ENCODE data around the gene MMP7.

MMP7 gene

GRCh38 chr11:102489186-102490145 is 41.1 kb downstream of the MMP7 start:
- ChIA-PET CTCF (interaction anchor here (0.5 to 1.5 kb wide), 3 partner anchors 23 to 122 kb away, joined by 3 to 5 read pairs (median 3); no protein-coding TSS in a partner anchor), POLR2A (no interaction called here)
- no peak overlapping the region for H3K27ac ChIP-seq (ENCODE audit: insufficient read depth in 1 of 2, low read depth in 1 of 2, low read length in 2 of 2, poor library complexity in 1 of 2, severe bottlenecking in 2 of 2)
- WGBS (ENCODE audit: insufficient coverage), result no CpG with 5 or more reads among the region's 5 CpGs
- H3K9me3 ChIP-seq (ENCODE audit: control extremely low read depth in 1 of 5, control insufficient read depth in 4 of 5, insufficient read depth in 2 of 5, low read depth in 1 of 5, low read length in 4 of 5), result no peaks in the 10 kb centered on the region
- DNase-seq, result no peak
- no peaks in the 10 kb centered on the region for H3K36me3 ChIP-seq (ENCODE audit: control insufficient read depth in 4 of 4, insufficient read depth in 4 of 4, low read length in 3 of 4)
- H3K27me3 ChIP-seq (replicated peaks in 2 of 5; ENCODE audit: control insufficient read depth in 4 of 5, insufficient read depth in 5 of 5, low read length in 4 of 5), result no peaks in the 10 kb centered on the region
- H3K4me1 ChIP-seq (ENCODE audit: control extremely low read depth in 1 of 4, control insufficient read depth in 4 of 4, insufficient read depth in 4 of 4, low read length in 3 of 4), result peaks cover 0 to 7% (median 2%) of the 10 kb centered on the region in 4 experiments
- H3K4me3 ChIP-seq (ENCODE audit: control insufficient read depth in 1 of 7, extremely low read depth in 1 of 7, insufficient read depth in 4 of 7, low read depth in 2 of 7, low read length in 6 of 7), result no peak overlapping the region

- no peaks in the 10 kb centered on the region for H3K36me3 ChIP-seq (ENCODE audit: control insufficient read depth in 4 of 4, insufficient read depth in 4 of 4, low read length in 3 of 4)
- H3K9me3 ChIP-seq (ENCODE audit: control extremely low read depth in 1 of 5, control insufficient read depth in 4 of 5, insufficient read depth in 2 of 5, low read depth in 1 of 5, low read length in 4 of 5), result no peaks in the 10 kb centered on the region
- H3K4me3 ChIP-seq (ENCODE audit: control insufficient read depth in 1 of 7, extremely low read depth in 1 of 7, insufficient read depth in 4 of 7, low read depth in 2 of 7, low read length in 6 of 7), result no peak overlapping the region
- no peak for DNase-seq
- H3K27me3 ChIP-seq (replicated peaks in 2 of 5; ENCODE audit: control insufficient read depth in 4 of 5, insufficient read depth in 5 of 5, low read length in 4 of 5), result no peaks in the 10 kb centered on the region
- peaks cover 0 to 7% (median 2%) of the 10 kb centered on the region in 4 experiments for H3K4me1 ChIP-seq (ENCODE audit: control extremely low read depth in 1 of 4, control insufficient read depth in 4 of 4, insufficient read depth in 4 of 4, low read length in 3 of 4)
- ChIA-PET POLR2A (no interaction called here), CTCF (interaction anchor here (0.8 to 1.8 kb wide), 7 partner anchors 11 to 143 kb away, joined by 3 to 5 read pairs (median 3); no protein-coding TSS in a partner anchor)
- 100% methylated on average over 3 of the region's 3 CpGs for WGBS (ENCODE audit: insufficient coverage)
- no peak overlapping the region for H3K27ac ChIP-seq (ENCODE audit: insufficient read depth in 1 of 2, low read depth in 1 of 2, low read length in 2 of 2, poor library complexity in 1 of 2, severe bottlenecking in 2 of 2)
These were observed 42.3 kb downstream of the MMP7 start for GRCh38 chr11:102488208-102488607.

GRCh38 chr11:102487214-102487613 is 43.3 kb downstream of the MMP7 start:
- Histone ChIP-seq H3K4me1 (ENCODE audit: control extremely low read depth in 1 of 4, control insufficient read depth in 4 of 4, insufficient read depth in 4 of 4, low read length in 3 of 4) (peaks cover 0 to 7% (median 2%) of the 10 kb centered on the region in 4 experiments), H3K4me3 (ENCODE audit: control insufficient read depth in 1 of 7, extremely low read depth in 1 of 7, insufficient read depth in 4 of 7, low read depth in 2 of 7, low read length in 6 of 7) (no peak overlapping the region), H3K27ac (ENCODE audit: insufficient read depth in 1 of 2, low read depth in 1 of 2, low read length in 2 of 2, poor library complexity in 1 of 2, severe bottlenecking in 2 of 2) (no peak overlapping the region), H3K9me3 (ENCODE audit: control extremely low read depth in 1 of 5, control insufficient read depth in 4 of 5, insufficient read depth in 2 of 5, low read depth in 1 of 5, low read length in 4 of 5) (no peaks in the 10 kb centered on the region), H3K36me3 (ENCODE audit: control insufficient read depth in 4 of 4, insufficient read depth in 4 of 4, low read length in 3 of 4) (no peaks in the 10 kb centered on the region), H3K27me3 (replicated peaks in 2 of 5; ENCODE audit: control insufficient read depth in 4 of 5, insufficient read depth in 5 of 5, low read length in 4 of 5) (no peaks in the 10 kb centered on the region)
- ChIA-PET CTCF (interaction anchor here (0.7 to 1.8 kb wide), 9 partner anchors 9 to 198 kb away, joined by 3 to 4 read pairs (median 3); no protein-coding TSS in a partner anchor), POLR2A (no interaction called here)
- WGBS (ENCODE audit: insufficient coverage), result 40% methylated on average over 1 of the region's 1 CpG
- no peak for DNase-seq

- Histone ChIP-seq H3K4me3 (ENCODE audit: control insufficient read depth in 1 of 7, extremely low read depth in 1 of 7, insufficient read depth in 4 of 7, low read depth in 2 of 7, low read length in 6 of 7) (no peak overlapping the region), H3K27ac (ENCODE audit: insufficient read depth in 1 of 2, low read depth in 1 of 2, low read length in 2 of 2, poor library complexity in 1 of 2, severe bottlenecking in 2 of 2) (no peak overlapping the region), H3K36me3 (ENCODE audit: control insufficient read depth in 4 of 4, insufficient read depth in 4 of 4, low read length in 3 of 4) (no peaks in the 10 kb centered on the region), H3K27me3 (replicated peaks in 2 of 5; ENCODE audit: control insufficient read depth in 4 of 5, insufficient read depth in 5 of 5, low read length in 4 of 5) (no peaks in the 10 kb centered on the region), H3K4me1 (ENCODE audit: control extremely low read depth in 1 of 4, control insufficient read depth in 4 of 4, insufficient read depth in 4 of 4, low read length in 3 of 4) (peaks cover 0 to 7% (median 2%) of the 10 kb centered on the region in 4 experiments), H3K9me3 (ENCODE audit: control extremely low read depth in 1 of 5, control insufficient read depth in 4 of 5, insufficient read depth in 2 of 5, low read depth in 1 of 5, low read length in 4 of 5) (no peaks in the 10 kb centered on the region)
- 100% methylated on average over 1 of the region's 2 CpGs for WGBS (ENCODE audit: insufficient coverage)
- no peak for DNase-seq
- ChIA-PET POLR2A (no interaction called here), CTCF (interaction anchor here (0.7 to 1.6 kb wide), 6 partner anchors 8 to 173 kb away, joined by 3 read pairs; no protein-coding TSS in a partner anchor)
These were observed 44.0 kb downstream of the MMP7 start for GRCh38 chr11:102486584-102486983.

GRCh38 chr11:102485095-102485722 is 45.3 kb downstream of the MMP7 start:
- no peaks in the 10 kb centered on the region for H3K36me3 ChIP-seq (ENCODE audit: control insufficient read depth in 4 of 4, insufficient read depth in 4 of 4, low read length in 3 of 4)
- no peaks in the 10 kb centered on the region for H3K9me3 ChIP-seq (ENCODE audit: control extremely low read depth in 1 of 5, control insufficient read depth in 4 of 5, insufficient read depth in 2 of 5, low read depth in 1 of 5, low read length in 4 of 5)
- ChIA-PET CTCF (no interaction called here), POLR2A (no interaction called here)
- peaks cover 0 to 7% (median 2%) of the 10 kb centered on the region in 4 experiments for H3K4me1 ChIP-seq (ENCODE audit: control extremely low read depth in 1 of 4, control insufficient read depth in 4 of 4, insufficient read depth in 4 of 4, low read length in 3 of 4)
- H3K27ac ChIP-seq (ENCODE audit: insufficient read depth in 1 of 2, low read depth in 1 of 2, low read length in 2 of 2, poor library complexity in 1 of 2, severe bottlenecking in 2 of 2), result no peak overlapping the region
- DNase-seq, result no peak
- WGBS (ENCODE audit: insufficient coverage), result no CpG with 5 or more reads among the region's 2 CpGs
- no peak overlapping the region for H3K4me3 ChIP-seq (ENCODE audit: control insufficient read depth in 1 of 7, extremely low read depth in 1 of 7, insufficient read depth in 4 of 7, low read depth in 2 of 7, low read length in 6 of 7)
- H3K27me3 ChIP-seq (replicated peaks in 2 of 5; ENCODE audit: control insufficient read depth in 4 of 5, insufficient read depth in 5 of 5, low read length in 4 of 5), result no peaks in the 10 kb centered on the region

GRCh38 chr11:102482433-102482832 is 48.1 kb downstream of the MMP7 start:
- DNase-seq, result no peak
- POLR2A ChIA-PET, result no interaction called here
- Histone ChIP-seq H3K27me3 (replicated peaks in 2 of 5; ENCODE audit: control insufficient read depth in 4 of 5, insufficient read depth in 5 of 5, low read length in 4 of 5) (no peaks in the 10 kb centered on the region), H3K9me3 (ENCODE audit: control extremely low read depth in 1 of 5, control insufficient read depth in 4 of 5, insufficient read depth in 2 of 5, low read depth in 1 of 5, low read length in 4 of 5) (no peaks in the 10 kb centered on the region), H3K27ac (ENCODE audit: insufficient read depth in 1 of 2, low read depth in 1 of 2, low read length in 2 of 2, poor library complexity in 1 of 2, severe bottlenecking in 2 of 2) (no peak overlapping the region), H3K36me3 (ENCODE audit: control insufficient read depth in 4 of 4, insufficient read depth in 4 of 4, low read length in 3 of 4) (no peaks in the 10 kb centered on the region), H3K4me1 (ENCODE audit: control extremely low read depth in 1 of 4, control insufficient read depth in 4 of 4, insufficient read depth in 4 of 4, low read length in 3 of 4) (peaks cover 0 to 8% (median 4%) of the 10 kb centered on the region in 4 experiments), H3K4me3 (ENCODE audit: control insufficient read depth in 1 of 7, extremely low read depth in 1 of 7, insufficient read depth in 4 of 7, low read depth in 2 of 7, low read length in 6 of 7) (no peak overlapping the region)
- CTCF ChIA-PET, result interaction anchor here (0.7 to 1.3 kb wide), 2 partner anchors 11 to 14 kb away, joined by 3 read pairs; no protein-coding TSS in a partner anchor
- 87% methylated on average over 3 of the region's 3 CpGs for WGBS (ENCODE audit: insufficient coverage)

All from common myeloid progenitor, CD34-positive (primary cell).